CD14-positive monocyte (primary cell): ENCODE results near the gene TSPEAR. TPM values are rescaled to one million over a fixed set of nuclear protein-coding genes. Genes with fewer than 3 reads are reported as not detected.
A peak's percentile ranks its signal among the peaks of the same experiment; 100 is the strongest.

Source experiments
- DNase-seq, 3 donors: peaks; one replicate each; pipeline ENCODE4 v3.0.0-alpha.2; 2011 to 2022
- H2AFZ ChIP-seq: 2 replicates; pipeline ENCODE4 v1.6.0; 2012; ENCODE audit warnings: mild to moderate bottlenecking, low read depth, low read length, inconsistent platforms; ENCODE audit not compliant: insufficient read depth, poor library complexity, severe bottlenecking
- H3K27ac ChIP-seq, 2 donors: 1 replicate in 1 of 2; 2 replicates in 1 of 2; pipeline ENCODE4 v1.5.1; 2012 to 2013; ENCODE audit warnings: low read length in 2 of 2, control low read depth in 1 of 2, inconsistent platforms in 1 of 2, low read depth in 1 of 2, mild to moderate bottlenecking in 1 of 2
- H3K27me3 ChIP-seq, 2 donors: one replicate each; pipeline versions ENCODE4 v1.6.0 to v1.6.1; 2011 to 2013; ENCODE audit warnings: low read length in 2 of 2; ENCODE audit not compliant: control insufficient read depth in 2 of 2, insufficient read depth in 2 of 2
- H3K36me3 ChIP-seq, 2 donors: replicated peaks in 1 of 2; 1 replicate in 1 of 2; 2 replicates in 1 of 2; pipeline versions ENCODE4 v1.5.1 to v1.6.1; 2012 to 2013; ENCODE audit warnings: low read length in 2 of 2, control low read depth in 1 of 2, inconsistent platforms in 1 of 2, mild to moderate bottlenecking in 1 of 2; ENCODE audit not compliant: insufficient read depth in 2 of 2, control insufficient read depth in 1 of 2
- H3K4me1 ChIP-seq, 2 donors: 1 replicate in 1 of 2; 2 replicates in 1 of 2; pipeline versions ENCODE4 v1.5.1 to v1.6.1; 2012 to 2013; ENCODE audit warnings: low read length in 2 of 2, control low read depth in 1 of 2, inconsistent platforms in 1 of 2, mild to moderate bottlenecking in 1 of 2, moderate library complexity in 1 of 2; ENCODE audit not compliant: insufficient read depth in 2 of 2, control insufficient read depth in 1 of 2
- H3K4me2 ChIP-seq: replicated peaks from 2 replicates; pipeline ENCODE3; 2012; ENCODE audit warnings: low read length, moderate library complexity, mild to moderate bottlenecking; ENCODE audit not compliant: poor library complexity, severe bottlenecking; ENCODE audit errors: extremely low read depth
- H3K4me3 ChIP-seq, 3 experiments: fragments of 200-600 bp in 1 of 3; sonication (generic) in 1 of 3; replicated peaks in 1 of 3; 1 replicate in 2 of 3; 2 replicates in 1 of 3; pipeline ENCODE4 v1.5.1; 2011 to 2013; ENCODE audit warnings: low read length in 3 of 3, mild to moderate bottlenecking in 3 of 3, control low read depth in 2 of 3, low read depth in 2 of 3, inconsistent platforms in 1 of 3, moderate library complexity in 1 of 3
- H3K79me2 ChIP-seq: 2 replicates; pipeline ENCODE4 v1.6.0; 2012; ENCODE audit warnings: mild to moderate bottlenecking, control low read depth, inconsistent platforms, low read length, moderate library complexity; ENCODE audit not compliant: insufficient read depth
- H3K9ac ChIP-seq: 2 replicates; pipeline ENCODE4 v1.6.0; 2017; ENCODE audit warnings: low read length, mild to moderate bottlenecking; ENCODE audit not compliant: insufficient read depth, poor library complexity, severe bottlenecking
- H3K9me3 ChIP-seq, 2 donors: replicated peaks in 1 of 2; 1 replicate in 1 of 2; 2 replicates in 1 of 2; pipeline versions ENCODE4 v1.5.1 to v1.6.1; 2012 to 2013; ENCODE audit warnings: low read length in 2 of 2, control low read depth in 1 of 2; ENCODE audit not compliant: control insufficient read depth in 1 of 2, insufficient read depth in 1 of 2
- H4K20me1 ChIP-seq: 2 replicates; pipeline ENCODE4 v1.6.0; 2012; ENCODE audit warnings: mild to moderate bottlenecking, low read length, control low read depth, moderate library complexity; ENCODE audit not compliant: insufficient read depth
- H3K27ac Mint-ChIP-seq, 7 donors: one replicate each; pipeline ENCODE4 v1.8.0; 2020; ENCODE audit warnings: mild to moderate bottlenecking in 7 of 7, mixed read lengths in 7 of 7, moderate library complexity in 6 of 7, inconsistent platforms in 2 of 7
- H3K27me3 Mint-ChIP-seq, 3 donors: one replicate each; pipeline ENCODE4 v1.8.0; 2021 to 2022; ENCODE audit warnings: low read depth in 3 of 3, mild to moderate bottlenecking in 3 of 3, mixed read lengths in 3 of 3, moderate library complexity in 3 of 3, inconsistent platforms in 1 of 3
- H3K36me3 Mint-ChIP-seq, 2 donors: one replicate each; pipeline ENCODE4 v1.8.0; 2020; ENCODE audit warnings: mixed read lengths in 2 of 2, inconsistent platforms in 1 of 2, mild to moderate bottlenecking in 1 of 2
- H3K4me1 Mint-ChIP-seq: one replicate; pipeline ENCODE4 v1.8.0; 2020; ENCODE audit warnings: mild to moderate bottlenecking, mixed read lengths
- H3K4me3 Mint-ChIP-seq, 2 donors: one replicate each; pipeline ENCODE4 v1.8.0; 2020; ENCODE audit warnings: mild to moderate bottlenecking in 2 of 2, mixed read lengths in 2 of 2, moderate library complexity in 1 of 2
- H3K9me3 Mint-ChIP-seq, 7 donors: one replicate each; pipeline ENCODE4 v1.8.0; 2020 to 2022; ENCODE audit warnings: mixed read lengths in 7 of 7, mild to moderate bottlenecking in 6 of 7, moderate library complexity in 6 of 7, inconsistent platforms in 2 of 7
- WGBS: methylation state at CpG from one replicate; pipeline ENCODE4 v1.1.5; 2013; ENCODE audit warnings: missing lambda C conversion rate; ENCODE audit not compliant: insufficient coverage; 5-methylcytosine and 5-hydroxymethylcytosine counted together
- intact Hi-C, 2 donors: fragments of 100-400 bp; cut with micrococcal nuclease; formaldehyde crosslinking; loops; one replicate each; pipeline versions ENCODE4 v1.15.0 to v1.15.1; 2023
- polyA plus RNA-seq, 3 donors: library from polyadenylated mRNA; depleted of rRNA in 1 of 3; unstranded in 2 of 3; stranded (reverse) in 1 of 3; fragments of 300-500 nt in 2 of 3; fragments of >200 nt in 1 of 3; fragmentation: Illumina TruSeq in 2 of 3; gene quantifications; 1 replicate in 2 of 3; 2 replicates in 1 of 3; pipeline ENCODE4 v1.2.3, GENCODE V29; 2012 to 2021
- TF ChIP-seq, protein P1 (sequence below): fragments of 200-600 bp; IDR thresholded peaks from one replicate; pipeline ENCODE4 v1.8.0; 2022; ENCODE audit warnings: antibody characterized with exemption, mild to moderate bottlenecking

Gene TSPEAR
- polyA plus RNA-seq, 3 donors: not detected

- intact Hi-C loops: no loop called here
- Histone ChIP-seq H3K9me3 (peaks cover 7 to 33% of the 10 kb centered on the region in 2 donors), H2AFZ (no peak overlapping the region)
These were observed 4.4 kb downstream of the TSPEAR start for GRCh38 chr21:44706706-44707581.

GRCh38 chr21:44706026-44706705 is 5.2 kb downstream of the TSPEAR start:
- DNase-seq: no peak
- Mint-ChIP-seq H3K27ac (no peak overlapping the region), H3K27me3 (peaks cover 76 to 99% (median 87%) of the 10 kb centered on the region in 3 donors), H3K4me3 (peak overlapping the region in 1 of 2 donors; percentile 81), H3K4me1 (peaks cover 1% of the 10 kb centered on the region), H3K9me3 (peaks cover 8 to 42% (median 20%) of the 10 kb centered on the region in 7 donors), H3K36me3 (peaks cover 0 to 10% of the 10 kb centered on the region in 2 donors)
- peaks cover 7 to 28% of the 10 kb centered on the region in 2 donors for H3K9me3 ChIP-seq
- H3K4me3 ChIP-seq: no peak overlapping the region
- TF ChIP-seq, protein P1, sequence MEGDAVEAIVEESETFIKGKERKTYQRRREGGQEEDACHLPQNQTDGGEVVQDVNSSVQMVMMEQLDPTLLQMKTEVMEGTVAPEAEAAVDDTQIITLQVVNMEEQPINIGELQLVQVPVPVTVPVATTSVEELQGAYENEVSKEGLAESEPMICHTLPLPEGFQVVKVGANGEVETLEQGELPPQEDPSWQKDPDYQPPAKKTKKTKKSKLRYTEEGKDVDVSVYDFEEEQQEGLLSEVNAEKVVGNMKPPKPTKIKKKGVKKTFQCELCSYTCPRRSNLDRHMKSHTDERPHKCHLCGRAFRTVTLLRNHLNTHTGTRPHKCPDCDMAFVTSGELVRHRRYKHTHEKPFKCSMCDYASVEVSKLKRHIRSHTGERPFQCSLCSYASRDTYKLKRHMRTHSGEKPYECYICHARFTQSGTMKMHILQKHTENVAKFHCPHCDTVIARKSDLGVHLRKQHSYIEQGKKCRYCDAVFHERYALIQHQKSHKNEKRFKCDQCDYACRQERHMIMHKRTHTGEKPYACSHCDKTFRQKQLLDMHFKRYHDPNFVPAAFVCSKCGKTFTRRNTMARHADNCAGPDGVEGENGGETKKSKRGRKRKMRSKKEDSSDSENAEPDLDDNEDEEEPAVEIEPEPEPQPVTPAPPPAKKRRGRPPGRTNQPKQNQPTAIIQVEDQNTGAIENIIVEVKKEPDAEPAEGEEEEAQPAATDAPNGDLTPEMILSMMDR: no peak
- no peaks in the 10 kb centered on the region for H3K79me2 ChIP-seq
- H3K27ac ChIP-seq: no peak overlapping the region
- no peaks in the 10 kb centered on the region for H4K20me1 ChIP-seq
- H3K4me2 ChIP-seq: no peak overlapping the region
- 10% methylated on average over 53 of the region's 54 CpGs for WGBS
- no peak overlapping the region for H2AFZ ChIP-seq
- H3K36me3 ChIP-seq: no peaks in the 10 kb centered on the region
- H3K9ac ChIP-seq: no peak overlapping the region
- intact Hi-C loops: no loop called here
- H3K27me3 ChIP-seq: peaks cover 45 to 84% of the 10 kb centered on the region in 2 donors
- H3K4me1 ChIP-seq: no peaks in the 10 kb centered on the region

More at GRCh38 chr21:44706706-44707581, 4.4 kb downstream of the TSPEAR start:
- Mint-ChIP-seq H3K27me3 (peaks cover 82 to 99% (median 91%) of the 10 kb centered on the region in 3 donors), H3K4me3 (peak overlapping the region in 1 of 2 donors; percentile 81), H3K9me3 (peaks cover 8 to 45% (median 20%) of the 10 kb centered on the region in 7 donors), H3K36me3 (peaks cover 0 to 12% of the 10 kb centered on the region in 2 donors), H3K4me1 (peaks cover 1% of the 10 kb centered on the region), H3K27ac (no peak overlapping the region)
- 9% methylated on average over 26 of the region's 46 CpGs for WGBS
- H3K27me3 ChIP-seq: peaks cover 52 to 90% of the 10 kb centered on the region in 2 donors
- no peaks in the 10 kb centered on the region for H3K79me2 ChIP-seq
- TF ChIP-seq, protein P1: no peak
- H3K4me1 ChIP-seq: no peaks in the 10 kb centered on the region
- no peaks in the 10 kb centered on the region for H4K20me1 ChIP-seq
- H3K27ac ChIP-seq: no peak overlapping the region
- H3K4me2 ChIP-seq: no peak overlapping the region
- no peak overlapping the region for H3K4me3 ChIP-seq
- no peak overlapping the region for H3K9ac ChIP-seq
- no peaks in the 10 kb centered on the region for H3K36me3 ChIP-seq
- no peak for DNase-seq
